BE2C (cell line): ENCODE measurements around the gene LTF.
"Not testable (repeated sequence)": the region's sequence is repeated elsewhere in the genome, so short reads cannot be mapped to it uniquely, and the experiment has no call there.

ENCODE experiments used
- DNase-seq: peaks from one replicate; pipeline ENCODE4 v3.0.0-alpha.2; 2020
- H3K27me3 ChIP-seq: fragments of 250-450 bp; sonication (Bioruptor Pico); 2 replicates; pipeline ENCODE4 v1.5.1; 2020; ENCODE audit warnings: mild to moderate bottlenecking
- H3K36me3 ChIP-seq: fragments of 250-450 bp; sonication (Bioruptor Pico); 2 replicates; pipeline ENCODE4 v1.5.1; 2020; ENCODE audit warnings: mild to moderate bottlenecking
- H3K4me1 ChIP-seq: fragments of 250-450 bp; sonication (Bioruptor Pico); 2 replicates; pipeline ENCODE4 v1.5.1; 2020
- H3K4me3 ChIP-seq: 2 replicates; pipeline ENCODE4 v1.5.1; 2011; ENCODE audit warnings: low read depth, low read length
- H3K9me3 ChIP-seq: fragments of 250-450 bp; sonication (Bioruptor Pico); 2 replicates; pipeline ENCODE4 v1.5.1; 2020
- TF ChIP-seq, protein P1 (sequence below): IDR thresholded peaks from 2 replicates; pipeline ENCODE4 v1.5.1; 2012; ENCODE audit warnings: mild to moderate bottlenecking, low read depth, low read length

The LTF gene

DNA sequence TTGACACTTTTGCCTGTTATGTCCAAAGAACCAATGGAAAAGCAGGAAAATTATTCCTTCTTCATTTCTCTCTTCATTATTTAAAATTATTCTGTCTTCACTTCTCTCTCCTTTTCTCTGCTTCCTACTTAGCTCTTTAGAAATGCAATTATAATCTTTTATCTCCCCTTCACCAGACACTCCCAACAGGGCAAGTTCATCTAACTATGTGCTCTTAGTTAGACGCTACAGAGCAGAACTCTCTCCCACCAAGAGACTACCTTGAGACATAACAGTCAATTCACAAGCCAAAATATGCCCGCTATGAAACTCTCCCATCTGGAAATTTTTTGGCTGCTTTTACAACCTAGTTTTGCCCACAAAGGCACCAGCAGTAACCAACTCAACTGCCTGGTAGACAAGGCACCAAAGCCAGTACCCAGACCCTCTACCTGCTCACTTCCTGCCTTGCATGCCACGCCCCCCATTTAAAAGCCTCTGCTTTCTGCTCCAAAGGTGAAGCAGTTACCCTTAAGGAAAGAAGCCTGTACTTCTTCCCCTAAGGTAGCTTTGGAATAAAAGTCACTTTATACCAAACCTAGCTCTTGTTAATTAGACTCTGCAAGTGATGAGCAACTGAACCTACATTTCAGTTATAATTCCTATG lies 29.5 kb downstream of the LTF start:
- DNase-seq: no peak
- H3K4me3 ChIP-seq: no peak overlapping the region
- H3K27me3 ChIP-seq: no peaks in the 10 kb centered on the region
- TF ChIP-seq, protein P1, sequence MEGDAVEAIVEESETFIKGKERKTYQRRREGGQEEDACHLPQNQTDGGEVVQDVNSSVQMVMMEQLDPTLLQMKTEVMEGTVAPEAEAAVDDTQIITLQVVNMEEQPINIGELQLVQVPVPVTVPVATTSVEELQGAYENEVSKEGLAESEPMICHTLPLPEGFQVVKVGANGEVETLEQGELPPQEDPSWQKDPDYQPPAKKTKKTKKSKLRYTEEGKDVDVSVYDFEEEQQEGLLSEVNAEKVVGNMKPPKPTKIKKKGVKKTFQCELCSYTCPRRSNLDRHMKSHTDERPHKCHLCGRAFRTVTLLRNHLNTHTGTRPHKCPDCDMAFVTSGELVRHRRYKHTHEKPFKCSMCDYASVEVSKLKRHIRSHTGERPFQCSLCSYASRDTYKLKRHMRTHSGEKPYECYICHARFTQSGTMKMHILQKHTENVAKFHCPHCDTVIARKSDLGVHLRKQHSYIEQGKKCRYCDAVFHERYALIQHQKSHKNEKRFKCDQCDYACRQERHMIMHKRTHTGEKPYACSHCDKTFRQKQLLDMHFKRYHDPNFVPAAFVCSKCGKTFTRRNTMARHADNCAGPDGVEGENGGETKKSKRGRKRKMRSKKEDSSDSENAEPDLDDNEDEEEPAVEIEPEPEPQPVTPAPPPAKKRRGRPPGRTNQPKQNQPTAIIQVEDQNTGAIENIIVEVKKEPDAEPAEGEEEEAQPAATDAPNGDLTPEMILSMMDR: no peak
- no peaks in the 10 kb centered on the region for H3K9me3 ChIP-seq
- H3K4me1 ChIP-seq: no peaks in the 10 kb centered on the region
- no peaks in the 10 kb centered on the region for H3K36me3 ChIP-seq

DNA sequence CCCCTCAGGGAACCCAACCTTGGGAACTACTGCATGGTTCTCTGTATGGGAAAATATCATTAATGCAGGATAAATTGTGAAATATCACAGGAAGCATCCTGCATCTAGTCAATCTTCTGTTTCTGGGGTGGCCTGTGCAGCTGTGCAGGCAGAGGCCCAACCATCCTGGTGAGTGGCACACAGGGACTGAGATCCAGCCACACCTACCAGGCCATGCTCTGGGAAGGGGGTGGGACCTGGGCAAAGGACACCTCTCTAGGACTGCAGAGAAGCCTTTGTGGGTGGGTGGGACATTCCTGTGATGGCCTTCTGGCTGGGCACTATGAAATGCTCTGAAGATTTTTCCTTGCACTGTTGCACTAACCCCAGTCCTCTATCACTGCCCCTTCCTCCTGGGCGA lies 30.9 kb downstream of the LTF start:
- no peak for DNase-seq
- TF ChIP-seq, protein P1: no peak
- Histone ChIP-seq H3K9me3 (no peaks in the 10 kb centered on the region), H3K27me3 (no peaks in the 10 kb centered on the region), H3K36me3 (no peaks in the 10 kb centered on the region), H3K4me1 (no peaks in the 10 kb centered on the region), H3K4me3 (no peak overlapping the region)

DNA sequence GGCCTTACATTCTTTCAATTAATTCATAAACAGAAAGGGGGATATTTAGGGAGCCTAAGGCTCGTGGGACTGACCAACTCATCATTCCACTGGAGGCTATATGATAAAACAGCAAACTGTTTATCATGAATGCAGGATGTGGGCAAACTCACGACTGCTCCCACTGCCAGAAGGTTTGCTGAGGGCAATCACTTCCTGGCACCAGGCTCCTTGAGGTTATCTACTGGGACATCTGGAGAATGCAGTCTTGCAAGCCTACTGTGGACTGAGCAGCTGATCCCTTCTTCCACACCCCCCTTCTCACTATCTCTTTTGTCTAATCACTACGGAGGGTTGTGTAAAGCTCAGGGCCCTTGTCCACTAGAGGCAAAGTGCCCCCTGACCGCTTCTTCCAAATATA lies 31.6 kb downstream of the LTF start:
- H3K9me3 ChIP-seq, H3K4me3 ChIP-seq, H3K4me1 ChIP-seq, H3K27me3 ChIP-seq, H3K36me3 ChIP-seq, DNase-seq: not testable (repeated sequence)

DNA sequence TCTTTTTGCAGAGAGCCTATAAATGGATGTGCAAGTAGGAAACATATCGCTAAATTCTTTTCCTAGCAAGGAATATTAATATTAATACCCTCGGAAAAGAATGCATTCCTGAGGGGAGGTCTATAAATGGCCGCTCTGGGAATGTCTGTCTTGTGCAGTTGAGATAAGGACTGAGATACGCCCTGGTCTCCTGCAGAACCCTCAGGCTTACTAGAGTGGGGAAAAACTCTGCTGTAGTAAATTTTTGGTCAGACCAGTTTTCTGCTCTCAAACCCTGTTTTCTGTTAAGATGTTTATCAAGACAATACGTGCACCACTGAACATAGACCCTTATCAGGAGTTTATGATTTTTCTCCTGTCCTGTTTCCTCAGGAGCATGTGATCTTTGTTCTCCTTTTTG lies 32.8 kb downstream of the LTF start:
- not testable (repeated sequence) for H3K4me1 ChIP-seq, H3K9me3 ChIP-seq, H3K4me3 ChIP-seq, DNase-seq, H3K27me3 ChIP-seq, H3K36me3 ChIP-seq

DNA sequence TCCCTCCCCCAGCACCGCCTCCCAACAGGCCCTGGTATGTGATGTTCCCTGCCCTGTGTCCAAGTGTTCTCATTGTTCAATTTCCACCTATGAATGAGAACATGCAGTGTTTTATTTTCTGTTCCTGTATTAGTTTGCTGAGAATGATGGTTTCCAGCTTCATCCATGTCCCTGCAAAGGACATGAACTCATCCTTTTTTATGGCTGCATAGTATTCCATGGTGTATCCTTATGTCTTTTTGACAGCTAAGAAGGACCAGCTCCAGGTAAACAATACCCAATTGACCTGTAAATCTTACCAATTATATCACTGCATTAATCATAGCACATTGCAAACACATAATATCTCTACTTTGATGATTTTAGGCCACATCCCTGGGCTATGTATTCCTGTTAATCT lies 33.8 kb downstream of the LTF start:
- not testable (repeated sequence) for H3K4me3 ChIP-seq, H3K4me1 ChIP-seq, H3K9me3 ChIP-seq

DNA sequence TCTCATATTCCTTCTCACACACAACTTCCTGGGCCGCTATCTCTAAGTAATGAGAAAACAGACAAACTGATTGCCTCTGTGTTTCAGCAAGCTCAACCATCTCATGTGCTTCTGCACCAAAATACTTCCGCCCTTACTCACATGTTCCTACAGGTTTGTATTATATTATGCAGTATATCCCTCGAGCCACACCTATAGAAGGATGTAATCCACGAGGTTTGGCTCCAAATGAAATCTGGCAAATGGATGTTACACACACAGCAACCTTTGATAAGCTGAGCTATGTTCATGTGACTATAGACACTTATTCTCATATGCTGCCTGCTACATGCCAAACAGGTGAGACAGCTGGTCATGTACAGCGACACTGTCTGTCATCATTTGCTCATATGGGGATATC lies 35.0 kb downstream of the LTF start:
- no peaks in the 10 kb centered on the region for H3K4me1 ChIP-seq
- no peaks in the 10 kb centered on the region for H3K36me3 ChIP-seq
- DNase-seq: no peak
- no peaks in the 10 kb centered on the region for H3K9me3 ChIP-seq
- H3K27me3 ChIP-seq: no peaks in the 10 kb centered on the region
- H3K4me3 ChIP-seq: no peak overlapping the region
- TF ChIP-seq, protein P1: no peak

More for the DNA sequence above, 33.8 kb downstream of the LTF start:
- H3K27me3 ChIP-seq, DNase-seq, H3K36me3 ChIP-seq: not testable (repeated sequence)

DNA sequence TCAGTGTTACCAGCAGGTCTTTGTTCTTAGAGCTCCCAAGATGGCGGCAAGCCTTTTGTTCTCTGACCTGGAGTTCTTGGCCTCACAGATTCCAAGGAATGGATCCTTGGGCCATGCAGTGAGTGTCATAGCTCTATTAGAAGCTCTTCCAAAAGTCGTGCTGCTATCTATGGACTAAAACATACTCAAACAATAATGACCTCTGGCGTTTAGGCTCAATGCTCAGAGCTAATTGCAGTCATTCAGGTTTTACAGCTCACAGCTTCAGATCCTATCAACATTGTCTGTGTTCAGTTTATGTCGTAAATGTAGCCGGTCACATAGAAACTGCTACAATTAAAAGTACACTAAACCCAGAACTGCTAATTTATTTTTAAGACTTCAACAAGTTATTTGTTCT lies 35.5 kb downstream of the LTF start:
- DNase-seq: no peak
- H3K9me3 ChIP-seq: no peaks in the 10 kb centered on the region
- TF ChIP-seq, protein P1: no peak
- no peak overlapping the region for H3K4me3 ChIP-seq
- H3K27me3 ChIP-seq: no peaks in the 10 kb centered on the region
- H3K4me1 ChIP-seq: no peaks in the 10 kb centered on the region
- no peaks in the 10 kb centered on the region for H3K36me3 ChIP-seq
